Sigmoid colon (tissue), 4 donors: Measurements from ENCODE around the gene BAX.

ENCODE experiments used
- EP300 ChIP-seq, 4 donors: sonication (generic); formaldehyde crosslinking; IDR thresholded peaks; one replicate each; pipeline ENCODE4 v1.6.1; 2017; ENCODE audit warnings: antibody characterized with exemption in 4 of 4
- POLR2A ChIP-seq, 2 donors: fragments of 450-650 bp; IDR thresholded peaks; one replicate each; pipeline ENCODE4 v1.6.1; 2016; ENCODE audit warnings: antibody characterized with exemption in 2 of 2, mild to moderate bottlenecking in 2 of 2, moderate library complexity in 2 of 2
- TF ChIP-seq, protein P1 (sequence below), 4 experiments: fragments of 450-650 bp in 3 of 4; fragments of 200-600 bp in 1 of 4; IDR thresholded peaks; one replicate each; pipeline ENCODE4 v1.5.1; 2016 to 2019; ENCODE audit warnings: antibody characterized with exemption in 4 of 4, mild to moderate bottlenecking in 3 of 4, moderate library complexity in 2 of 4

DNA sequence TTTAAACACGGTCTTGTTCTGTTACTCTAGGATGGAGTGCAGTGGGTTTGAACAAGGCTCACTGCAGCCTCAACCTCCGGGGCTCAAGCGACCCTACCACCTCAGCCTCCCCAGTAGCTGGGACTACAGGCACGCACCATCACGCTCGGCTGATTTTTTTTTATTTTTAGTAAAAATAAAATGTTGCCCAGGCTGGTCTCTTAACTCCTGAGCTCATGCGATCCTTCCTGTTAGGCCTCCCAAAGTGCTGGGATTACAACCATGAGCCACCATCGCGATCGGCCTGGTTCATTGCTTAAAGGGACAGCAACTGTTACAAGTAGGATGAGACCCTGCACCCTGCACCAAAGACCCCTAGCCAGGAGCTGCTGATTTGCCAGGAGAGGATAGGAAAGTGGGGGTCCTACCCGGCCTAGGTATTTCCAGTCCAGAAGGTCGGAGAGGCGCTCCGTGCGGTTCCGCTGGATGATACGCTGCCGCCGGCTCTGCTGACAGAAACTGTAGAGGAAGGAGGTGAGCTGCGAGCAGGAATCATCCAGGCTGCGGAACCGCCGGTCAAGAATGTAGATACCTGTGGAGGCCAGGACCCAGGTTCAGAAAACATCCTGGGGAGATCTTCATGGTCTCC, 15.6 kb downstream of the BAX start:
- no peak for TF ChIP-seq POLR2A (IDR thresholded peaks at IDR 0.05)
- TF ChIP-seq, protein P1, sequence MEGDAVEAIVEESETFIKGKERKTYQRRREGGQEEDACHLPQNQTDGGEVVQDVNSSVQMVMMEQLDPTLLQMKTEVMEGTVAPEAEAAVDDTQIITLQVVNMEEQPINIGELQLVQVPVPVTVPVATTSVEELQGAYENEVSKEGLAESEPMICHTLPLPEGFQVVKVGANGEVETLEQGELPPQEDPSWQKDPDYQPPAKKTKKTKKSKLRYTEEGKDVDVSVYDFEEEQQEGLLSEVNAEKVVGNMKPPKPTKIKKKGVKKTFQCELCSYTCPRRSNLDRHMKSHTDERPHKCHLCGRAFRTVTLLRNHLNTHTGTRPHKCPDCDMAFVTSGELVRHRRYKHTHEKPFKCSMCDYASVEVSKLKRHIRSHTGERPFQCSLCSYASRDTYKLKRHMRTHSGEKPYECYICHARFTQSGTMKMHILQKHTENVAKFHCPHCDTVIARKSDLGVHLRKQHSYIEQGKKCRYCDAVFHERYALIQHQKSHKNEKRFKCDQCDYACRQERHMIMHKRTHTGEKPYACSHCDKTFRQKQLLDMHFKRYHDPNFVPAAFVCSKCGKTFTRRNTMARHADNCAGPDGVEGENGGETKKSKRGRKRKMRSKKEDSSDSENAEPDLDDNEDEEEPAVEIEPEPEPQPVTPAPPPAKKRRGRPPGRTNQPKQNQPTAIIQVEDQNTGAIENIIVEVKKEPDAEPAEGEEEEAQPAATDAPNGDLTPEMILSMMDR (IDR thresholded peaks at IDR 0.05): no peak
- no peak for TF ChIP-seq EP300 (IDR thresholded peaks at IDR 0.05)
